ENCODE measurements around the gene NHEJ1.

NHEJ1 gene

GRCh38 chr2:219123356-219124135 lies 37.1 kb downstream of the NHEJ1 start:
- no peak for DNase-seq (ENCODE audit: low read depth in 2 of 2)

DNA sequence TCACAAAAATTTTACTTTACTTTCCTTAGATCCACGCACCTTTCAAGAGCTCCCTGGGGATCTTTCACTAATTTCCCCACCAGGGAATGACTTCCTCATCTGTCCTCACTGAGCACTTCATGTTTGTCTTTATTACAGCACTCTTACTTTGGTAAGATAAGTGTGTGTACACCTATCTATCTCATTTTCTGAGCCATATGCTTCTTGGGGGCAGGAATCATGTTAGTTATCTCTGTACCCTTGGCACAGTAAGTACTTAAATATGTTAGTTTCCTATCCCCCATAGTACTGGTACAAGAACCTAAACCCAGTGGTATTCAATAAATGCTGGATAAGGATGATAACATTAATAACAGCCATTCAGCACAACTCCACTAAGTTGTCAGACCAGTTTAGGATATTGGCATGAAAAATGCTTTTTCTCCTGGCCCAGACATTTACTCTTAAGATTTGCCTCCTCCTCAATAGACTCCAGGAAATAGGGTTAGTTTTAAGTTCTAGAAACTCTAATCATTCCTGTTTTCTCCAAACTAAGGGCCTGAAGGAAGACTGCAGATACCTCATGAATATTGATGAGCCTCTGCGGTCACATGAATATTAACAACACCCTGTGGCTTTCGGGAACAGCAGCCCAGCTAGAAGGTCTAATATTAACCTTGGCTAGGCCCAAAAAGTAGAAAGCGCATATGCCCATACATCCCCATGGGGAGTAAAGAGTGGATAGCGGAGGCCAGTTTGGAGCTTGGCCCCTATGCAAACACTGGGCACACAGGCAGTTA lies 38.2 kb downstream of the NHEJ1 start:
- no peak for DNase-seq (ENCODE audit: low read depth in 2 of 2)

DNA sequence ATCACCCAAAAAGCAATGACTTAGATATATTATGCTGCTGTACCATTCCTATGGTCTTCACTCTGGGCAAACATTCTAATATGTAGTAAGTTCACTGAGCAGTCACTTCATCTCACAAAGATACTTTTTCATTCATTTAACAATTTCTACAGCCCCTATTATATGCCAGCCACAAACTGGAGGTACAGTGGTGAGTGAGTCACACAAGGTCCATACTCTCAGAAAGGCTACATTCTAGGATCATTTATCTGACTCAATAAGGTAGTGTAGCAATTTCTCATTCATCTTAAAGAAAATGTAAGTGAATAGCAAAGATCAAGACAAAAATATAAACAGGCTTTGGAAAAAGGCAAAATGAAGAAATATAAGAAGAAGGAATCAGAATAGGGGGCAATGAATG lies 40.5 kb downstream of the NHEJ1 start:
- DNase-seq (ENCODE audit: low read depth in 2 of 2): no peak

DNA sequence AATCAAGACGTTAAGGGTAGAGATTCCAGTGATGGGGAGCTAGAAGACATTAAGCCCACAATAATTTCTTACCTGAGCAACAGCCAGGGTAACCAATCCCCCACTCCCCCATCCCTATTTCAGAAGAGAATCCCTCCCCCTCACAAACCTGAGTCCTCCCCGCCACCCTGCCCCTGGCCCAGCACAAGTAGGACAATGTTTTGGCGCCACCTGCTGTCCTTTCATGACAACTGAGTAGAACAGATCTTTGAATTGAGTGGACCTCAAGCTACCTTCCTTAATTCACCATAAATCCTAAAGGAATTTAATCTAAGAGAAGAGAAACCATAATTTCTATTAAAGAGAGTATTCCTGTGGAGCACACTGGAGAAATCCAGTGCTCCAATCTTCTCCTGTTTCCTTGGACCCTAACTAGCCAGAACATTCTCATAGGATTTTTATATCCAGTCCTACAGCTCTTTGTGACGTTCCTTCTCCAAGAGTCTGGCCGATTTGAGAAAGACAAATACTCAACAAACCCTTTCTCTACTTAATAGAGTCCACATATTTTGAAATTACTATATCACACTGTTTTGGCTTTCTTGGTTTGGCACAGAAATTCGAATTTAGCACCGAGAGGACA lies 41.1 kb downstream of the NHEJ1 start:
- DNase-seq (ENCODE audit: low read depth in 2 of 2): peak; percentile 48 to 51

DNA sequence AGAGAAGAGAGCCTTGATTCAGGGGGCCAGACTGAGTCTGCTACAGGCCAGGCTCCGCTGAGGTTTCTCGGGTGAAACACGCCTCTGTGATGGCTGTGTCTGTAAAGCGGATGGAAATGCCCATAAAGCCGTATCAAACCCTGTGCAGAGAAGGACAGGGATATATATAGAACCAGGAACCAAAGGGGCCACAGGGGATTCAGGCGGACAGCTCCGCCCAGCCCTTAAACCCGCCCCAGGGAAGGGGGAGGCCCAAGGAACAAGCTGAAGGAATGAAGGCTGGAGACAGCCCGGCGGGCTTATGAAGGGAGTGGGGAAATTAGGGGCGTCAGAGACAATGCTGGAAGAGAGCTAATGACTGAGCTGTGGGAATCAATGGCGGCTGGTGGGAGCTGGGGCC lies 42.1 kb downstream of the NHEJ1 start:
- DNase-seq (ENCODE audit: low read depth in 2 of 2): no peak

DNA sequence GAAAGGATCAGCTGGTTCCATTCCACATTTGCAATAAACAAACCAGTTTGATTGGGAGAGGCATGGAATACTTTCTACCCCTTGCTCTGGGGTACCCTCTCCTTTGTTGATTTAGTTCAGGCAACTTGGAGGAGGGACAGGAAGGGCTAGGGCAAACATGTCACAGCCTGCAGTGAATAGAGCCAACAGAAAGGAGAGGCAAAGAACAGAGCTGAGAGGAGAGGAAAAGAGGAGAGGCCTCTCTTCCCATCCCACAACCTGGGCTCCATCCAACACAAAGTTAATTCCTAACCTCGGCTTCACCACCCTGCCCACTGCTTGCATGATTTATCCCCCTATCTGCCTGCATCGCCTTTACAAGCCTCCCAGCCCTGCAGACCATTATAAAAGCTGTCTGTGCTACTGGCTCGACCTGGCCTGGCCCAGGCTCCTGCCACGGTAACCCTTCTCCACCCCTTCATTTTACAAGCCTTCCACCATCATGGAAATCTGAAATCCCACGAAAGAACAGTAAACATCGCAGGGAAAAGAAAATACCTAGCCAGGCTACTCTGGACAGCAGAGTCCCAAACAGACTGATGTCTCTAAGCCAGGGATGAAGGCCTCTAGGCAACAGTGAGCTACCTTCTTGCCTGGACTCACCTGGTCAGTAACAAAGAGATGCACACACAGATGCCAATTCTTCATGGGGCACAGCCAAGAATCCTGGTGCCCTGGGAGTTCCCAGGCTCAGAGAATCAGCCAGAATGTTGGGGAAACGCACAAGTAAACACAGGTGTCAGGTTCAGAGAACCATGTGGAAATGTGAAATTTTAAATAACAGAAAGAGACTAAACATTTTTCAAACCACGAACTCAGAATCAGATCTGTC lies 43.6 kb downstream of the NHEJ1 start:
- no peak for DNase-seq (ENCODE audit: low read depth in 2 of 2)

DNA sequence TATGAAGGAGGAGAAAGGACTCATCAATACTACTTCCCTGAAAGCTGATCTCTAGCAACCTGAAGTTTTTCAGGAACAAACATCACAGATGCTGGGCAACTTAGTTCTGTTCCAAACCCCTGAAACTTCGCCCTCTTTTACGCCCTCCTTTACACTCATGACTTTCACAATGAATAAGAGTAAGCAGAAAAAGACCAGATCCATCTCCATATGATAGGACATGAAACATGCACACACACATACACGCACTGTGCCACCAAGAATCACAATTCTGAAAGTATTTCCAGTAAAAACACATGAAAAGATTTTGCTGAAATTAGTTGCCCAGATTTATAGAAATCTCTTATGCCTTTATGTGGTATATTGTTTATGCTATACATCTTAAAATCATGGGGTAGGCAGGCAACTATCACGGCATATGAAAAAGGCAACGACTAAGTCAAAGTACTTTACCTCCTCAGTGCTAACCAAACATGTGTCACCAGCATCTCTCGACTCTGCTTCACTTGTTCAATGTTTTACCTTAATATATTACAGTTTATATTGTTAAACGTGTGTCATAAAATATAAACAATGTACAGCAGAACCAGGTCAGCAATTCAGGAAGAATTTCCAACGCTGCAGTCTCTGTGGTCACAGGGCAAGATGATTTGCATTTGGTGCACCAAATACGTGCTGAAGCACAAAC lies 47.8 kb downstream of the NHEJ1 start:
- no peak for DNase-seq (ENCODE audit: low read depth in 2 of 2)

GRCh38 chr2:219112062-219112406 lies 48.6 kb downstream of the NHEJ1 start:
- no peak for DNase-seq (ENCODE audit: low read depth in 2 of 2)

GRCh38 chr2:219111375-219112061 lies 49.1 kb downstream of the NHEJ1 start:
- no peak for DNase-seq (ENCODE audit: low read depth in 2 of 2)

DNA sequence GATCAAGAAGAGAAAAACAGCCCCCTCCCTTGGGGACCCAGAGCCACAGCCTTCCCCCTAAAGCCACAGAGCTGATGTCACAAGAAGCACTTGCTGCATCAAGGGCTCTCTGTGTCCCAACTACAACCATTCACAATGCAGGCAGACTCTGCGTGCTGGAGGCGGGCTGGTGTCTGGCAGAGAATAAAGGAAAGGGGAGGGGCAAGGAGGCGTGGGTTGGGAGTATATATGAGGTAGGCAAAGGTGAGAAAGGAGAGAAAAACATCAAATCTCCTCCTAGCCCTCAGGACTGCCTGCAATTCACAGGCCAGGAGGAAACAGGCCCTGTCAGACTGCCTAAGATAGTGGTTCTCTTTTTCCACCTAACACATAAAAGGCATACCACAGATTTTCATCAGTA lies 51.1 kb downstream of the NHEJ1 start:
- DNase-seq (ENCODE audit: low read depth in 2 of 2): peak in 1 of 2 donors; percentile 10

DNA sequence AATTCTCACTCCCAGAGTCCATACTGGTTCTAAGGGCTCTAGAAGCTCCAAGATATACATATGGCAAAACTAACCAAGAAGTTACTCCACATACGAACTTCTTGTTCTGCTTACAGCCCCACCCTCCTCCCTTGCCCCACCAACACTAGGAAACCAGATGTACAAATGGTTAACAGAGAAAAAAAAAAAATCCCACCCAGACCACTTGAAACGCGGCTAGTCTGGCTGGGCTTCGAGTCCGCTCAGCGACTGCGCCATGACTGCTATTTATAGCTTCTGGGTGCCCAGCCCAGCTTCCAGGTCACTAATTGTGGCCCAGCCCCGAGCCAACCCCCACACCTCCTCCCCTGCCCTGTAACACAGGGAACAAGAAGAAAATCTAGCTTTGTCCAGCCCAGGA lies 52.9 kb downstream of the NHEJ1 start:
- DNase-seq (ENCODE audit: low read depth in 2 of 2): no peak

DNA sequence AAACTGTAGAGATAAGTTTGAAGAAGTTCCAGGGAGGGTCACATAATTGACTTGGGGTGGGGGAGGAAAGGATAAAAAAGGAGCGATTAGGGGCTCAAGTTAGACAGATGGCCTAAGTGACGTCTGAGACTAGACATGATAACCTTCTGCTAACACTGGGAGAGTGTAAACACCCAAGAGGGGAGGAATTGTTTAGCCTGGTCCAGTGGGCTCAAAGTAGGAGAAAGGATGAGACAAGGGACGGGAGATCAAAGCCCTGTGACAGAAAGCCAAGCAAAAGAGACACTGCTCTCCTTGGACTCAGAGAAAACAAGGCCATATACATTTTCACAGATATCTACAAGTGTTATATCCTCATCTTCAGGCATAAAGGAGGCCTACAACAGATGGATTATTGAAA lies 54.4 kb downstream of the NHEJ1 start:
- no peak for DNase-seq (ENCODE audit: low read depth in 2 of 2)

- no peak for DNase-seq (ENCODE audit: low read depth in 2 of 2)
These were observed 56.2 kb downstream of the NHEJ1 start for GRCh38 chr2:219104107-219105035.

- no peak for DNase-seq (ENCODE audit: low read depth in 2 of 2)
These were observed 61.3 kb downstream of the NHEJ1 start for GRCh38 chr2:219099329-219099728.

- no peak for DNase-seq (ENCODE audit: low read depth in 2 of 2)
These were observed 65.1 kb downstream of the NHEJ1 start for GRCh38 chr2:219095406-219095935.

DNA sequence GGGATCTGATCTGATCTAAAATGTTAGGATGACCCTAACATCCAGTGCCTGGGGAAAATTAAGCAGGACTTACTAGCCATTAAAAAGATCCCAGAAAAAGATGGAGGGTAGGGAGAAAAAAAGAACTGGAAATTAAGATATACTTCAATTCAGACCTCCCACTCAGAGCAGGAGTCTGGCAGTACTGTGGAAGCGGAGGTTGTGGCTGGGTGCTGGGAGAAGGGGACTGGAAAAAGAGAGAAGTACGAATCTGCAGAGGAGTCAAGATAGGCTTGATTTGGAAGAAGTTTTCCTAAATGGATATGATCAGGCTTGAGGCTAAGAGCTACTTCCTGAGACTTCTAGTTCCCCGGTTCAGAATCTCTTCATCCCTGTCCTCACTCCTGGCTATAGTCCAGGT lies 66.4 kb downstream of the NHEJ1 start:
- no peak for DNase-seq (ENCODE audit: low read depth in 2 of 2)

GRCh38 chr2:219090436-219091299 lies 69.9 kb downstream of the NHEJ1 start:
- no peak for DNase-seq (ENCODE audit: low read depth in 2 of 2)

DNA sequence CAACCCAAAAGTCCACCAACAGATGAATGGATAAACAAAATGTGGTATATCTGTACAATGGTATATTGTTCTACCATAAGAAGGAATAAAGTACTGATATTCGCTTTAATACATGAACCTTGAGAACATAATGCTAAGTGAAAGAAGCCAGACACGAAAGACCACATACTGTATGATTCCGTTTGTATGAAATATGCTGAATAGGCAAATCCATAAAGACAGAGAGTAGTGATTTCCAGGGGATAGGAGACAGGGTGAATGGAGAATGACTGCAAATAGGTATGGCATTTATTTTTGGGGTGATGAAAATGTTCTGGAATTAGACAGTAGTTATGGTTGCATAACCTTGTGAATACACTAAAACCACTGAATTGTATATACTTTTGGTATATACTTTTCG lies 71.3 kb downstream of the NHEJ1 start:
- no peak for DNase-seq (ENCODE audit: low read depth in 2 of 2)
